GM12891 (cell line): ENCODE measurements around the gene CROCC2.

Experiments
- PAX5 ChIP-seq: IDR thresholded peaks from 2 replicates; pipeline ENCODE4 v1.6.1; 2011; ENCODE audit warnings: low read length, moderate library complexity, mild to moderate bottlenecking; ENCODE audit not compliant: insufficient read depth, severe bottlenecking
- POLR2A ChIP-seq: IDR thresholded peaks from 2 replicates; pipeline ENCODE4 v1.6.1; 2011; ENCODE audit warnings: low read depth, low read length, control low read depth
- POLR2AphosphoS5 ChIP-seq: IDR thresholded peaks from 2 replicates; pipeline ENCODE4 v1.6.1; 2011; ENCODE audit warnings: low read depth, low read length, control low read depth
- TAF1 ChIP-seq: IDR thresholded peaks from 2 replicates; pipeline ENCODE4 v1.6.1; 2011; ENCODE audit warnings: low read depth, low read length, control low read depth

DNA sequence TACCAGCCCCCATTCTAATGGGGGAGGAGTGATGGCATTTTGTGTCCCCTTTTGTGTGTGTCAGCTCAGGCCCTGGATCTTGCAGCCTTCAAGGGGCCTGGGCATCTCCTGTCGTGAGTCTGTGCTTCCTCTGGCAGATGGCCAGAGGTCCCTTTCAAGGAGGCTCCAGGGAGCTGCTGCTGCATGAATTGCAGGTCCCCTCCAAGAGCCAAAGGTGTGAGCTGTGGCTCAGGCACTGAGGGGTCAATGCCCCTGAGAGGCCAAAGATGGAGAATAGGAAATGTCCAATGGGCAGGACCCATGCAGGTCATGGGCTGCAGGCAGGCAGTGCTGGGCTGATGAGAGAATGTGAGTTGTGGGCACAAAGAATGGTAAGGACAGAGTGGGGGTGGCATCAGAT lies 20.6 kb upstream of the CROCC2 start:
- TF ChIP-seq POLR2A (no peak), TAF1 (no peak), POLR2AphosphoS5 (no peak), PAX5 (no peak)
